ENCODE results near the gene NRP1. TPM values are rescaled to one million over a fixed set of nuclear protein-coding genes. Genes with fewer than 3 reads are reported as not detected.

The NRP1 gene
- polyA plus RNA-seq, 1 of the 3 experiments (the other 2 are of a cell fraction): 129 TPM

DNA sequence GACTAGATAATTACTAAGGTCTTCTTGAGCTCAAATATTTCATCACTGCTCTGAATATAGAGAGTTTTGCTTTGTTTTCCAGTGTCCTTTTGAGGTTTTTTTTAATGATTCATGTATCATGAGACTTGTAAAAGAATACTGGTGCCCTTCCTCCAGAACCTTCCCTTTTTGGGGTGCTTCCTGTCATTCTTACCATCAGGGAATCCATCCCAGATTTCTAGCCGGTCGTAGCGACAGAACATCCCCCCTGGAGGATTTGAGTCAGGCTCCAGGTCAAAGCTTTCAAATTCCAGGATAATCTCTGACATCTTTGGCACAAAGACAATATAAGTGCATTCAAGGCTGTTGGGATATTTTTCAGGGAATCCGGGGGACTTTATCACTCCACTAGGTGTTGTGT is 71.0 kb downstream of the NRP1 start (continued):
- TF ChIP-seq JUND (IDR thresholded peaks at IDR 0.05) (peak; percentile 58), FOSL2 (IDR thresholded peaks at IDR 0.05; ENCODE audit: borderline replicate concordance, low read depth) (peak; percentile 29; the same call in 1 of the 2 replicates), SIN3A (IDR thresholded peaks at IDR 0.05; ENCODE audit: borderline replicate concordance, low read depth, low read length) (no peak), MXI1 (IDR thresholded peaks at IDR 0.05; ENCODE audit: low read depth, low read length) (no peak), EZH2phosphoT487 (IDR thresholded peaks at IDR 0.05; ENCODE audit: borderline replicate concordance, low read depth) (no peak), TEAD4 (IDR thresholded peaks at IDR 0.05; ENCODE audit: borderline replicate concordance, insufficient read depth) (peak; percentile 39; the same call in 1 of the 2 replicates), RFX5 (IDR thresholded peaks at IDR 0.05; ENCODE audit: low read length) (no peak), EP300 (IDR thresholded peaks at IDR 0.05; ENCODE audit: borderline replicate concordance in 1 of 2, low read depth in 1 of 2, low read length in 1 of 2) (peak in 1 of 2 experiments; percentile 54; a peak in 1 of 4 replicates), YY1 (IDR thresholded peaks at IDR 0.05; ENCODE audit: low read depth) (no peak), NRF1 (IDR thresholded peaks at IDR 0.05; ENCODE audit: low read depth, low read length) (no peak), CHD2 (IDR thresholded peaks at IDR 0.05; ENCODE audit: low read length, partially characterized antibody) (no peak), NFIC (IDR thresholded peaks at IDR 0.05; ENCODE audit: borderline replicate concordance) (peak; percentile 81), RCOR1 (IDR thresholded peaks at IDR 0.05; ENCODE audit: low read length) (no peak), POLR2AphosphoS5 (IDR thresholded peaks at IDR 0.05; ENCODE audit: low read depth, low read length) (no peak), MEF2A (IDR thresholded peaks at IDR 0.05; ENCODE audit: borderline replicate concordance, low read depth) (no peak), ELF1 (IDR thresholded peaks at IDR 0.05) (no peak)
- TF ChIP-seq, protein P1, sequence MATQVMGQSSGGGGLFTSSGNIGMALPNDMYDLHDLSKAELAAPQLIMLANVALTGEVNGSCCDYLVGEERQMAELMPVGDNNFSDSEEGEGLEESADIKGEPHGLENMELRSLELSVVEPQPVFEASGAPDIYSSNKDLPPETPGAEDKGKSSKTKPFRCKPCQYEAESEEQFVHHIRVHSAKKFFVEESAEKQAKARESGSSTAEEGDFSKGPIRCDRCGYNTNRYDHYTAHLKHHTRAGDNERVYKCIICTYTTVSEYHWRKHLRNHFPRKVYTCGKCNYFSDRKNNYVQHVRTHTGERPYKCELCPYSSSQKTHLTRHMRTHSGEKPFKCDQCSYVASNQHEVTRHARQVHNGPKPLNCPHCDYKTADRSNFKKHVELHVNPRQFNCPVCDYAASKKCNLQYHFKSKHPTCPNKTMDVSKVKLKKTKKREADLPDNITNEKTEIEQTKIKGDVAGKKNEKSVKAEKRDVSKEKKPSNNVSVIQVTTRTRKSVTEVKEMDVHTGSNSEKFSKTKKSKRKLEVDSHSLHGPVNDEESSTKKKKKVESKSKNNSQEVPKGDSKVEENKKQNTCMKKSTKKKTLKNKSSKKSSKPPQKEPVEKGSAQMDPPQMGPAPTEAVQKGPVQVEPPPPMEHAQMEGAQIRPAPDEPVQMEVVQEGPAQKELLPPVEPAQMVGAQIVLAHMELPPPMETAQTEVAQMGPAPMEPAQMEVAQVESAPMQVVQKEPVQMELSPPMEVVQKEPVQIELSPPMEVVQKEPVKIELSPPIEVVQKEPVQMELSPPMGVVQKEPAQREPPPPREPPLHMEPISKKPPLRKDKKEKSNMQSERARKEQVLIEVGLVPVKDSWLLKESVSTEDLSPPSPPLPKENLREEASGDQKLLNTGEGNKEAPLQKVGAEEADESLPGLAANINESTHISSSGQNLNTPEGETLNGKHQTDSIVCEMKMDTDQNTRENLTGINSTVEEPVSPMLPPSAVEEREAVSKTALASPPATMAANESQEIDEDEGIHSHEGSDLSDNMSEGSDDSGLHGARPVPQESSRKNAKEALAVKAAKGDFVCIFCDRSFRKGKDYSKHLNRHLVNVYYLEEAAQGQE (IDR thresholded peaks at IDR 0.05; ENCODE audit: low read depth, low read length): no peak
- TF ChIP-seq, protein P2, sequence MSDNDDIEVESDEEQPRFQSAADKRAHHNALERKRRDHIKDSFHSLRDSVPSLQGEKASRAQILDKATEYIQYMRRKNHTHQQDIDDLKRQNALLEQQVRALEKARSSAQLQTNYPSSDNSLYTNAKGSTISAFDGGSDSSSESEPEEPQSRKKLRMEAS (IDR thresholded peaks at IDR 0.05; ENCODE audit: low read depth): no peak
- TF ChIP-seq, protein P3, sequence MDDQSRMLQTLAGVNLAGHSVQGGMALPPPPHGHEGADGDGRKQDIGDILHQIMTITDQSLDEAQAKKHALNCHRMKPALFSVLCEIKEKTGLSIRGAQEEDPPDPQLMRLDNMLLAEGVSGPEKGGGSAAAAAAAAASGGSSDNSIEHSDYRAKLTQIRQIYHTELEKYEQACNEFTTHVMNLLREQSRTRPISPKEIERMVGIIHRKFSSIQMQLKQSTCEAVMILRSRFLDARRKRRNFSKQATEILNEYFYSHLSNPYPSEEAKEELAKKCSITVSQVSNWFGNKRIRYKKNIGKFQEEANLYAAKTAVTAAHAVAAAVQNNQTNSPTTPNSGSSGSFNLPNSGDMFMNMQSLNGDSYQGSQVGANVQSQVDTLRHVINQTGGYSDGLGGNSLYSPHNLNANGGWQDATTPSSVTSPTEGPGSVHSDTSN (IDR thresholded peaks at IDR 0.05): peak; percentile 74
- TF ChIP-seq, protein P4, sequence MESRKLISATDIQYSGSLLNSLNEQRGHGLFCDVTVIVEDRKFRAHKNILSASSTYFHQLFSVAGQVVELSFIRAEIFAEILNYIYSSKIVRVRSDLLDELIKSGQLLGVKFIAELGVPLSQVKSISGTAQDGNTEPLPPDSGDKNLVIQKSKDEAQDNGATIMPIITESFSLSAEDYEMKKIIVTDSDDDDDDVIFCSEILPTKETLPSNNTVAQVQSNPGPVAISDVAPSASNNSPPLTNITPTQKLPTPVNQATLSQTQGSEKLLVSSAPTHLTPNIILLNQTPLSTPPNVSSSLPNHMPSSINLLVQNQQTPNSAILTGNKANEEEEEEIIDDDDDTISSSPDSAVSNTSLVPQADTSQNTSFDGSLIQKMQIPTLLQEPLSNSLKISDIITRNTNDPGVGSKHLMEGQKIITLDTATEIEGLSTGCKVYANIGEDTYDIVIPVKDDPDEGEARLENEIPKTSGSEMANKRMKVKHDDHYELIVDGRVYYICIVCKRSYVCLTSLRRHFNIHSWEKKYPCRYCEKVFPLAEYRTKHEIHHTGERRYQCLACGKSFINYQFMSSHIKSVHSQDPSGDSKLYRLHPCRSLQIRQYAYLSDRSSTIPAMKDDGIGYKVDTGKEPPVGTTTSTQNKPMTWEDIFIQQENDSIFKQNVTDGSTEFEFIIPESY (IDR thresholded peaks at IDR 0.05; ENCODE audit: borderline replicate concordance, low read depth): no peak

Data from SK-N-SH (cell line).